HepG2 (cell line): ENCODE measurements around the gene CCNYL1.

Experiments used
- ATF2 ChIP-seq: sonication (generic); formaldehyde crosslinking; IDR thresholded peaks from 2 replicates; pipeline ENCODE4 v1.4.0; 2020; ENCODE audit warnings: missing genetic modification reagents
- ELF3 ChIP-seq: IDR thresholded peaks from 2 replicates; pipeline ENCODE4 v1.6.1; 2016; ENCODE audit warnings: missing genetic modification reagents, missing compliant biosample characterization
- SAP130 ChIP-seq: IDR thresholded peaks from 2 replicates; pipeline ENCODE4 v1.6.1; 2016; ENCODE audit warnings: low read depth
- ZNF883 ChIP-seq: sonication (generic); formaldehyde crosslinking; IDR thresholded peaks from 2 replicates; pipeline ENCODE4 v1.5.1; 2020; ENCODE audit warnings: mild to moderate bottlenecking, missing genetic modification reagents; ENCODE audit errors: not compliant biosample characterization
- ZZZ3 ChIP-seq: sonication (generic); formaldehyde crosslinking; IDR thresholded peaks from 2 replicates; pipeline ENCODE4 v1.4.0; 2020; ENCODE audit warnings: missing genetic modification reagents, mild to moderate bottlenecking, borderline replicate concordance

GRCh38 chr2:207693641-207694249 lies 17.7 kb upstream of the CCNYL1 start:
- TF ChIP-seq SAP130 (no peak), ZZZ3 (CRISPR knock-in tag) (no peak), ZNF883 (no peak), ELF3 (no peak), ATF2 (CRISPR knock-in tag) (no peak)
